ENCODE results near the gene LMO1.

Gene LMO1

DNA sequence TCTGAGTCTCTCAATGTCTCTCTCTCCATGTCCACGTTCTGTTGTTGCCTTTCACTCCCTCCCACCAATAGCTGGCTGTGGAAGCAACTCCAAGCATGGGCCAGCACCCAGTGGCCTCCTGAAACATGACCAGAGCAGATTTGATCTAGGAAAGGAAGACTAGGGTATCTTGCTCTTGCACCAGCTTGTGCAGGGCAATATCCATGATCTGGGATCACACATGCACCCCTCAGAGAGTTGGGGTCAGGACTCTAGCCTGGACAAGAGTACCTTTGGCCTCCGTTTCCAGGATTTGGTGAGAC, 60.3 kb downstream of the LMO1 start:
- DNase-seq = no peak

DNA sequence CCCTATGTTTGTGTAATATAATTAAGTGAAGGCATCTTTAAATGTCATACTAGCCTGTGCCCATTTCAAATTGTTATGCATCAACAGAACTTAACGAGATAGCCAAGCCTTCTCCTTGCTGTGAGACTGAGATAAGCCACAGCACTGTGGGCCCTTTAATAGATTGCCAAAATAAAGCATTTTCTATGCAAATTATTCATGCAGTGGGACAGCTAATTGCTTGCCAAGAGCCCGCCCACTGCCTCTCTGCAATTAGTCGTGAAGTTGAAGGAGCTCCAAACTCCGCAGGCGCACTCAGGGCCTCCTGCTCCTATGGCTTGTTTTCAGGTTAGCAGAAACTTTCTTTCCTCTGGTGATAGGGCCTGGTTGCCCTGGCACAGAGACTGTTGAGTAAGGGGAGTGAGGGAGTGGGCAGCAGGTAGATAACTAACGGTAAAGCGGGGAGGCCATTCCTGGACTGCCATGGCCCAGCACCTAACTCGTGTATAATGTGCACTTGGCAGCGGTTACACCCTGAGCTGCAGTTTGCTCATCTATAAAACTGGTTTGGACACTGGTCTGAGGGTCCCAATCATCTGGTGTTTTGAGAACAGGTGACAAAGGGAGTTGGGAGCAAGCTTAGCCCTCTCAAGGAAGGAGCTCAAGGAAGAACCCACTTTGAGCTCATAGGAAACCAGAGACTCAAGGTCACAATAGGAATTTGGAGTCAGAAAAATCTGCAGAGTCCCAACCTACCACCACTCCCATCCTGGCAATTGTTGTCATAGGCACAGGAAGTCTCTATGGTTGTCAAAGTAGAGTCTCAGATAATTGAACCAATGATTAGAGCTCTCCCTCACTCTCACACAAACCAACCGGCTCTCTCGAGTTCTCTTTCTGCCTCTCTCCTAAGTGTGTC, 60.9 kb downstream of the LMO1 start:
- DNase-seq = no peak

DNA sequence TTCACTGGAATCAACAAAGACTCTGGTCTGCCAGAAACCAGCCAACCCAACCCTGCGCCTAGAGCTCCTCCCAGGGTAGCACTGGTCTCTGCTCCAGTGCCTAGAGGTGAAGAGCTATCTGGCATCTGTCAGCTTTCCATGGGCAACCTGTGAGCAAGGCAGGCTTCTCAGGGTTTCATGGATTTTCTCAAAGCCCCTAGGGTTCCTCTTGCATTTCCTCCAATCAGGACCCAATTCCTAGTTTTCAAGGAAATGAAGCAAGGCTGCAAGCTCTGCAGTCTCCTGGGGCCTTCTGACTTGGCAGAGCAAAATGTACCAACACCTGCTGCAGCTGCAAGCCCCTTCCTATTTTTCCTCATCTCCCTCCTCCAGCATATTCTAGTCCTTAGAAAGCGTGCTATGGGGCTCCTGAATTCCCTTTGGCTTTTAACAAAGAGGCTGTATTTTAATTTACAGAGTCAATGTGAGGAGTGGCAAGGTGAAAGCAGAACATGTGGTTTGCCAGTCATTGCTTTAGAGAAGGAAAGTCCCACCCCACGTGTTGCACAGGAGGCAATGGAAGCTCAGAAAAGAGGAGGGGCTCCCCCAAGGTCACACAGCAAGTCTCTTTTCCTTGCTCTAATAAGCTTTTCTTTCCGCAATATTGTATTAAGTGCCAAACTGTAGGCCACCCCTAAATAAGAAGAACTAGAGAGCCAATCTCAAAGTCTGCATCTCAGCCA, 61.9 kb downstream of the LMO1 start:
- DNase-seq = no peak

DNA sequence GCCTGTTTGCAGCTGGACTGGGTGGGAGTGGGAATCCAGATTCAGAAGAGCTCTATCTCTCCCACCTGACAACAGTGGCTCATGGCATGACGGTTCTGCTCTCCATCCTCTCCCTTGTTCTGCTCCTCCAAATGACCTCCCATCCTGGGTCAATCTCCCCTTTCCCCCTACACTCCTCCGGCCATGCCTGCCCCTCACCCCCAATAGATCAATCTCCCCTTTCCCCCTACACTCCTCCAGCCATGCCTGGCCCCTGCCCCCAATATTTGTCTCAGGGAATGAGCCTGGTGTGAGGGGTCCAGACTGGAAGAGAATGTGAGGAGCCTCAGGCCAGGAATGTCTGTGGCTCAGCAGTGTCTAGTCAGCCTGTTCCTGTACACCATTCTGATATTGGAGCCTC, 64.0 kb downstream of the LMO1 start:
- DNase-seq = no peak

DNA sequence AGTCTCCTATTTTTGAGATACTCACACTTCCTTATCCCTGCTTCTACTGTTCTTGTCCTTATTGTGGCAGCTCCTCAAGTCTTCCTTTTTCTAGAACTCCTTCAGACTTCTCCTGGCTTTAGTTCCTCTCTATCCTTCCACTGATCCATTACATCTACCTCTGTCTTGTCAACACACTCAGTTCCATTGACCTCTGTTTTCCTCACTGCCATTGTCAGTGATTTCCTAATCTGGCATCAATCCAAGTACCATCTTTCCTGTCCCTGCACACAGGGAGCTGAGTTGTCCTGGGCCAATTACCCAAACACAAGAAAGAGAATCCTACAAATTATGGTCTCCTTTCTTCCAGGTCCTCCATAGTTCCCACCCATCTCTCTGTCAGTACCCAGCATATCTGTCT, 66.9 kb downstream of the LMO1 start:
- no peak for DNase-seq

DNA sequence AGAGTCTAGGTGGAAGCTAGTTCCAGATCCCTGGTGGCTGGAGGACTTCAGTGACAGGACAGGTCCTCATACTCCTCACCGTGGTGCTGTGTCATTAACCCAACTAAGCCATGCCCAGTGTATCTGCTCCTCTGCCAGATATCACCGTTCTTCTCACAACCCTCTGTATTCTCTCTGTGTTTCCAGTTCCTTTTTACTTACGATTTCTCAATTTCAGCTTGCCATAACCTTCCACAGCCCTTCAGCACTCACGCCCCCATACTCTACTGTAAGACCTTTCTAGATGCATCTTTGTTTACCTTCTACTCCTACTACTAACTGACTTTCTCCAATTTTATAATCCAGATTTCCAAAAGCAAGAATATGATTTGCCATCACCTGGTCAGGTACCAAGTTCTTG, 68.7 kb downstream of the LMO1 start:
- DNase-seq = no peak

DNA sequence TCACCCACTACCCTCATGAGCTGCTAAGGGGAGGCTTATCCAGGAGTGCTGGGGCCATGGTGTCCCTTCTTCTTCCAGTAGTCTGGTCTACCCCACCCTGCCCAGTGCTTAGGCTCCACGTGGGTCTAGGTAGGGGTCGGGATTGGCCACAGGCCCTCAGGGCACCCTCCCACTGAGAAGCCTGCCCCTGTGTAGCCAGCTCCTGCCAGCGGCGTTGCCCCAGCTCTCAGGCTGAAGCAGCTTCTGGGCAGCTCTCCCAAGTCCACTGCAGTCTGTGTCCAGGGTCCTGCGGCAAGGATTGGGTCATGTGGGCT, 70.8 kb downstream of the LMO1 start:
- DNase-seq = no peak

DNA sequence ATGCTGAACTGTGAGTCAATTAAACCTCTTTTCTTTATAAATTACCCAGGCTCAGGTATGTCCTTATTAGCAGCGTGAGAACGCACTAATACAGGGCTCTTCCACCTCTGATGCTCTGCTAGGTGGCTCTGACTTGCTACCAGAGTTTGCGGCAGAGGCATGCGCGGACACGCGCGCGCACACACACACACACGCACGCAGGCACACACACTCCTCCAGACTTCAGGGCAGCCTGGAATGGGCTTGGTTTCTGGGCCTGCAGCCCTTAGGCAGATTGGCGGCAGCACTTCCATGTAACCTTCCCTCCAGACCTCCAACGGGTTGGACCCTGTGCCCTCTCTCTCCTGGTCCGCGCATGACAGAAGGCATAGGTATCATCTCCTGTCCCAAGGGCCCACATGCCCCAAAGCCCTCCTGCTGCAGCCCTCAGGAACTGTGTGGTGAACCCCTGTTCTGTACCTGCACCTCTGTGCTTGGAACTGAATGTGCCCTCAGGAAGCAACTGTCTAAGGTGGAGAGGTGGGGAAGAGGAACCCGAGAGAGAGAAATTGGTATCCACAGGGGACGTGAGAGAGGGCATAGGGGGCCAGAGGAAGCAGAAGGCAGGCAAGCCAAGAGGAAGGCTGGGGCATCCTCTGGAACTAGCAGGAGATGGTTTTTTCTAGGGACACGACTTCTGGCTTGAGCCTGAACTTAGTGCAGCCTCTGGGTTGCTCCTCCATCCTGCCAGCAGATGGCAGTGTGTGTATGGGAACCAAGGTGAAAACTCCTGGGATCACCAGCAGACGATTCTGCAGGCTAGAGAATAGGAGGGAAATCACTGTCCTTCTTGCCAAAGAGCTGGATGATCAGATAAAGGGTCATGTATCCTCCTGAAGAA, 71.4 kb downstream of the LMO1 start:
- DNase-seq = peak; percentile 25 to 67

DNA sequence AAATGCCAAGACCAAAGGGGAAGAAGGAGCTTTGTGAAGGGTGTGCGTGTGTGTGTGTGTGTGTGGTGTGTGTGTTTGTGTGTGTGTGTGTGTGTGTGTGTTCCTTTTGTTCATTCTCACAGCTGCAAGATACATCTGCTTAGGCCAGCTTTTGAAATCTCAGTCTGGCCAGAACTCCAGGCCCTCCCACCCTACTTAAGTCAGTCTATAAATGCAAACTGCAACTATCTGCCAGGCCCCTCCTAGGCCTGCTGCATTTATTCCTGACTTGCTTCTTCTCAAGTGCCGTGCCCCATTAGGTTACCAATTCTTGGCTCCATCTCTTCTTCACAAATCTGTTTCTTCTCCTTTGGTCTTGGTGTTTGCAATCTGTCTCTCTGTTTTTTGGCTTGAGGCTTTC, 73.2 kb downstream of the LMO1 start:
- DNase-seq = no peak

DNA sequence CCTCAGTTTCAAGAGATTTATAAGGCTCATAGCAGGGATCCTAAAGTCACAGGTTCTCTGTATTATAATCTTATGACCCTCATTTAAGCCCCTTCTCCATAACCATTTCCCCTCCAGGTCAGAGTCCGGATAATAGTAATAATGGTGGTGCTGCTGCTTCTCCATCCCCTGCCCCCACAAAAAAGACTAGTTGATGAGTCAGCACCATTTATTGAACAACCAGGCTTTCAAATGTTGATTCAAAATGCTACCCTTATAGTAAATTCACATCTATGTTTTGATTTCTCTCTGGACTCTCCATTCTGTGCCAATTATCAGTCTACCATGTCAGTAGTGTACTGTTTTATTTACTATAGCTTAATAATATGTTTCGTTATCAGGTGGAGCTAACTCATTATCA, 77.2 kb downstream of the LMO1 start:
- no peak for DNase-seq

DNA sequence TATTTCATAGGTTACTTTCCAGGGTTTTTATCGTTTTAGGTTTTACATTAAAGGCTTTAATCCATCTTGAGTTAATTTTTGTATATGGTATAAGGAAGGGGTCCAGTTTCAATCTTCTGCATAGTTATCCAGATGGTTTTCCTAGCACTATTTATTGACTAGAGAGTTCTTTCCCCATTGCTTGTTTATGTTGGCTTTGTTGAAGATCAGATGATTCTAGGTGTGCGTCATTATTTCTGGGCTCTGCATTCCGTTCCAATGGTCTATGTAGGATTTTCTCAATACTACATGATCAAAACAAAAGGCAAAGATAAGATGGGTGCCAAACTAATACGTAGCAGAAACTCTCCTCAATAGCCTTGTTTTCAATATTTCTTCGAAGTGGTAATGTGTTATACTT, 80.6 kb downstream of the LMO1 start:
- DNase-seq = no peak

DNA sequence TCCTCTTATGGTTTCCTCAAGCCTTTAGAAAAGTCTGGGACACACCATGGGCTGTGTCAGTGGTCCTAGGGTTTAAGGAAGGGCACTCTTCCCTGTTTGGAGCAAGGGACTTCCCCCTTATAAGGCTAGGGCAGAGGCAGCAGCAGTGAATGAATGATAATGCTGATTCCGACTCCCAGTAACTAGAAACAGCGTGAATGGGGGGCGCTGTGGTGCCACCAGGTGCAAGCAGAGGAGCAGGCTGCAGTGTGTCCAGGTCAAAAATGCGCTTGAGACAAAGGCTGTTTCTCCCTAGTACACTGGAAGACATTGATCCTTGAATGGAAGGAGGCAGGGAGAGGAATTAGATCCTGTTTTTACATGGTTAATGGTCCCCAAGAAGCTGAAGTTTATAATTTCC, 83.2 kb downstream of the LMO1 start:
- DNase-seq = no peak

DNA sequence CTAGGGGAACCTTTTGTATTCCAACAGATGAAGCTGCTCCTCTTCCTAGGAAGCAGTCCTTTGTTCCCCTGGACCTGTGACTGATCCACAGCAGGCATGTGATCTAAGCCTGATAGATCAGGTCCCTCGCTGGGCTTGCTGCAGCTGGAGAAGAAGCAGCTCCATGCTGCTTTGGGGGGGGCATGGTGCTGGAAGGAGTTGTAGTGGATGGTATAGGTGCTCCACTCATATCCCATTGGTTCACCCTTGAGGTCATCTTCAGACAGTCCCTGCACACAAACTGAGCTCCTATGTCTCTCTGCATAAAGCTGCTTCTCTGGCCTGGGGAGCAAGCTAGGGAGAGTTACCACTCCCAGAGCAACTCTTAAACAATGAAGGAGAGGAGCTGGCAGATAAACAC, 85.4 kb downstream of the LMO1 start:
- DNase-seq = no peak

DNA sequence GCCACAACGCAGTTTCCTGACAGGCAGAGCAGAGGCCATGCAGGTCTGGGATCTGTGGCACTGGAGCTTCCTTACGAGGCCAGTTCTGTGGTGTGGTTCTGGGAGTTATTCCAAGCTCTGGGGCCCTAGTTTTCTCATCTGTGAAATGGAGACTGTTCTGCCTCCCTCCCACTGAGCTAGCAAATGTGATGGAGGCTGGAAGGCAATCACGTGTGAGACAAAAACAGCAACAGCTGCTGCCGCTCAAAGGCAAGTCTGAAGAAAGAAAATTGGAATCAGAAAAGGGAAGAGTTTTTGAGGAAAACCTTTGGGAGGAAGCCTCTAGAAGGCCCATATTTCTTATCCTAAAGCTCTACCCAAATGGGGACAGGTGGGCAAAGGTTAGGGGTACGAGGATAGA, 86.5 kb downstream of the LMO1 start:
- no peak for DNase-seq
